NCI-H82 treated with DMSO at 0.1 percent for 48 hours (cell line): ENCODE data around the gene SCAF4.
"Not testable (repeated sequence)": the region's sequence is repeated elsewhere in the genome, so short reads cannot be mapped to it uniquely, and the experiment has no call there.

ENCODE experiments used
- DNase-seq: peaks from one replicate; lab custom pipeline; 2025; ENCODE audit not compliant: unreplicated experiment; lab: John Stamatoyannopoulos, UW

The SCAF4 gene

GRCh38 chr21:31673321-31673912 is 58.5 kb downstream of the SCAF4 start:
- DNase-seq: no peak

- DNase-seq: no peak
These were observed 60.0 kb downstream of the SCAF4 start for GRCh38 chr21:31671931-31672330.

- DNase-seq: peak; percentile 8
These were observed 60.7 kb downstream of the SCAF4 start for GRCh38 chr21:31671146-31671716.

GRCh38 chr21:31670070-31670469 is 61.8 kb downstream of the SCAF4 start:
- DNase-seq: no peak

- no peak for DNase-seq
These were observed 63.0 kb downstream of the SCAF4 start for GRCh38 chr21:31668651-31669491.

- no peak for DNase-seq
These were observed 64.3 kb downstream of the SCAF4 start for GRCh38 chr21:31667639-31668038.

- DNase-seq: no peak
These were observed 64.8 kb downstream of the SCAF4 start for GRCh38 chr21:31667132-31667531.

GRCh38 chr21:31666445-31667010 is 65.4 kb downstream of the SCAF4 start:
- DNase-seq: no peak

- DNase-seq: not testable (repeated sequence)
These were observed 66.0 kb downstream of the SCAF4 start for GRCh38 chr21:31665869-31666268.

GRCh38 chr21:31665397-31665796 is 66.5 kb downstream of the SCAF4 start:
- DNase-seq: no peak

GRCh38 chr21:31663584-31664249 is 68.2 kb downstream of the SCAF4 start:
- DNase-seq: no peak

- DNase-seq: no peak
These were observed 71.3 kb downstream of the SCAF4 start for GRCh38 chr21:31660591-31660990.

GRCh38 chr21:31660259-31660565 is 71.7 kb downstream of the SCAF4 start:
- no peak for DNase-seq

GRCh38 chr21:31659536-31660258 is 72.2 kb downstream of the SCAF4 start, which contains the start of gene SOD1:
Gene SOD1 (plus strand): TSS chr21:31659693. CDS start chr21:31659770, 77 bp downstream.
- peak; percentile 84 for DNase-seq

GRCh38 chr21:31659286-31659535 is 72.7 kb downstream of the SCAF4 start:
- no peak for DNase-seq

- DNase-seq: no peak
These were observed 73.9 kb downstream of the SCAF4 start for GRCh38 chr21:31658053-31658452.

GRCh38 chr21:31656199-31657095 is 75.5 kb downstream of the SCAF4 start:
- no peak for DNase-seq

- not testable (repeated sequence) for DNase-seq
These were observed 76.9 kb downstream of the SCAF4 start for GRCh38 chr21:31654821-31655580.

GRCh38 chr21:31654340-31654739 is 77.6 kb downstream of the SCAF4 start:
- no peak for DNase-seq
